A549 (cell line): ENCODE results near the gene NRXN3. TPM values are rescaled to one million over a fixed set of nuclear protein-coding genes. Genes with fewer than 3 reads are reported as not detected.

ENCODE experiments used
- ATAC-seq, 2 experiments: fragments of 200-7000 bp in 1 of 2; fragments of >200 bp in 1 of 2; cut with Nextera tagmentation in 1 of 2; cut with Tn5 transposase in 1 of 2; 3 replicates each; pipeline versions ENCODE4 v1.8.0 to v1.9.1; 2018 to 2020; ENCODE audit warnings: mild to moderate bottlenecking in 1 of 2, moderate library complexity in 1 of 2
- CTCF ChIA-PET: fragments of 300-600 bp; sonication (Branson Sonifier 250); formaldehyde crosslinking; extraction: SDS; loops from one replicate; lab custom pipeline; 2021; ENCODE audit warnings: antibody characterized with exemption, inconsistent platforms; lab: Yijun Ruan, JAX
- POLR2A ChIA-PET: fragments of 350-600 bp; formaldehyde crosslinking; extraction: SDS; loops from one replicate; lab custom pipeline; 2021; ENCODE audit warnings: antibody characterized with exemption, inconsistent platforms; lab: Yijun Ruan, JAX
- DNase-seq, 2 experiments: peaks; one replicate each; pipeline versions ENCODE4 v3.0.0 to v3.0.0-alpha.2; 2011 to 2016; ENCODE audit warnings: low read depth in 1 of 2, low spot score in 1 of 2
- FAIRE-seq: peaks from 2 replicates; lab custom pipeline; 2011; peaks lifted over from hg19 to GRCh38; lab: Jason Lieb, UNC
- H3K27ac ChIP-seq, 2 experiments: fragments of >200 bp; sonication (Bioruptor Twin); formaldehyde crosslinking; 3 replicates each; pipeline ENCODE4 v1.5.1; 2016 to 2017
- H3K4me1 ChIP-seq: fragments of >200 bp; sonication (Bioruptor Twin); formaldehyde crosslinking; 3 replicates; pipeline ENCODE4 v1.6.1; 2016
- H3K4me2 ChIP-seq: fragments of >200 bp; sonication (Bioruptor Twin); formaldehyde crosslinking; 3 replicates; pipeline ENCODE4 v1.6.1; 2016
- H3K4me3 ChIP-seq: fragments of >200 bp; sonication (Bioruptor Twin); formaldehyde crosslinking; 3 replicates; pipeline ENCODE4 v1.5.1; 2016
- H3K9me3 ChIP-seq: fragments of >200 bp; sonication (Bioruptor Twin); formaldehyde crosslinking; 3 replicates; pipeline ENCODE4 v1.6.1; 2016
- ATOH8 ChIP-seq: fragments of 250-450 bp; sonication (Bioruptor Pico); IDR thresholded peaks from 2 replicates; pipeline ENCODE4 v1.5.0; 2020; ENCODE audit warnings: low read depth, mild to moderate bottlenecking, moderate library complexity
- BHLHE40 ChIP-seq: IDR thresholded peaks from 2 replicates; pipeline ENCODE4 v1.6.1; 2012; ENCODE audit warnings: low read depth, low read length, inconsistent platforms
- CBX2 ChIP-seq: fragments of 200-600 bp; sonication (generic); IDR thresholded peaks from 2 replicates; pipeline ENCODE4 v1.6.1; 2016; ENCODE audit warnings: low read depth, mild to moderate bottlenecking, borderline replicate concordance
- CBX8 ChIP-seq: fragments of 200-600 bp; sonication (generic); IDR thresholded peaks from 2 replicates; pipeline ENCODE4 v1.6.1; 2016
- CHD4 ChIP-seq: fragments of 200-600 bp; sonication (generic); IDR thresholded peaks from 2 replicates; pipeline ENCODE4 v1.6.1; 2016; ENCODE audit warnings: antibody characterized with exemption, mild to moderate bottlenecking, borderline replicate concordance
- E2F6 ChIP-seq: IDR thresholded peaks from 2 replicates; pipeline ENCODE4 v1.6.1; 2012; ENCODE audit warnings: low read depth, borderline replicate concordance
- ELK1 ChIP-seq: fragments of 150-350 bp; IDR thresholded peaks from 2 replicates; pipeline ENCODE4 v1.6.1; 2014; ENCODE audit warnings: low read depth, mild to moderate bottlenecking, low read length
- FOSB ChIP-seq: fragments of 250-450 bp; sonication (Bioruptor Pico); IDR thresholded peaks from 2 replicates; pipeline ENCODE4 v1.5.0; 2020; ENCODE audit warnings: mild to moderate bottlenecking, moderate library complexity
- FOXS1 ChIP-seq: fragments of 250-450 bp; sonication (Bioruptor Pico); IDR thresholded peaks from 2 replicates; pipeline ENCODE4 v1.5.0; 2020; ENCODE audit warnings: mild to moderate bottlenecking, moderate library complexity
- HEYL ChIP-seq: fragments of 250-450 bp; sonication (Bioruptor Pico); IDR thresholded peaks from 2 replicates; pipeline ENCODE4 v1.8.0; 2021; ENCODE audit warnings: mild to moderate bottlenecking, moderate library complexity
- HOXB5 ChIP-seq: fragments of 250-450 bp; sonication (Bioruptor Pico); IDR thresholded peaks from 2 replicates; pipeline ENCODE4 v1.5.0; 2020; ENCODE audit warnings: mild to moderate bottlenecking, moderate library complexity
- JUN ChIP-seq, 2 experiments: fragments of >200 bp; sonication (Bioruptor Twin); formaldehyde crosslinking; IDR thresholded peaks; 2 replicates in 1 of 2; 3 replicates in 1 of 2; pipeline ENCODE4 v1.6.1; 2016 to 2017
- JUNB ChIP-seq: fragments of >200 bp; sonication (Bioruptor Twin); formaldehyde crosslinking; IDR thresholded peaks from 2 replicates; pipeline ENCODE4 v1.6.1; 2016
- KDM5A ChIP-seq: fragments of 200-600 bp; sonication (generic); IDR thresholded peaks from 2 replicates; pipeline ENCODE4 v1.6.1; 2016; ENCODE audit warnings: antibody characterized with exemption, mild to moderate bottlenecking
- MAZ ChIP-seq: fragments of 150-350 bp; IDR thresholded peaks from 2 replicates; pipeline ENCODE4 v1.6.1; 2014; ENCODE audit warnings: antibody characterized with exemption, low read depth, low read length, borderline replicate concordance
- NFE2L2 ChIP-seq: fragments of 150-350 bp; conservative IDR thresholded peaks from 2 replicates; pipeline ENCODE4 v1.6.1; 2014; ENCODE audit warnings: low read length
- NPAS2 ChIP-seq: fragments of 250-450 bp; sonication (Bioruptor Pico); IDR thresholded peaks from 2 replicates; pipeline ENCODE4 v1.8.0; 2022; ENCODE audit warnings: mild to moderate bottlenecking, moderate library complexity, borderline replicate concordance
- NR3C1 ChIP-seq: fragments of >200 bp; sonication (Bioruptor Twin); formaldehyde crosslinking; IDR thresholded peaks from 3 replicates; pipeline ENCODE4 v1.6.1; 2017
- POLR2A ChIP-seq: IDR thresholded peaks from 2 replicates; pipeline ENCODE4 v1.6.1; 2012; ENCODE audit warnings: mild to moderate bottlenecking, low read length
- REST ChIP-seq: fragments of 200-600 bp; sonication (generic); IDR thresholded peaks from 2 replicates; pipeline ENCODE4 v1.6.1; 2016; ENCODE audit warnings: antibody characterized with exemption, mild to moderate bottlenecking, moderate library complexity
- SREBF2 ChIP-seq: fragments of 450-650 bp; IDR thresholded peaks from 2 replicates; pipeline ENCODE4 v1.6.1; 2014; ENCODE audit warnings: mild to moderate bottlenecking, moderate library complexity
- ZC3H11A ChIP-seq: fragments of 450-650 bp; IDR thresholded peaks from 2 replicates; pipeline ENCODE4 v1.6.1; 2014; ENCODE audit warnings: antibody characterized with exemption, mild to moderate bottlenecking
- ZFP36 ChIP-seq: fragments of 450-650 bp; IDR thresholded peaks from 2 replicates; pipeline ENCODE4 v1.6.1; 2014; ENCODE audit warnings: borderline replicate concordance; ENCODE audit not compliant: partially characterized antibody
- ZSCAN20 ChIP-seq: fragments of 250-450 bp; sonication (Bioruptor Pico); IDR thresholded peaks from 2 replicates; pipeline ENCODE4 v1.8.0; 2022; ENCODE audit warnings: mild to moderate bottlenecking, moderate library complexity
- WGBS: methylation state at CpG from one replicate; pipeline ENCODE4 v1.1.6; 2017; ENCODE audit errors: missing lambda C conversion rate; 5-methylcytosine and 5-hydroxymethylcytosine counted together
- polyA plus RNA-seq, 4 experiments: library from polyadenylated mRNA; depleted of rRNA in 3 of 4; stranded (reverse); fragments of >200 nt; fragmentation: RNase III in 1 of 4; extraction: RNeasy Plus Mini Kit Qiagen cat#74134 plus additional on column Dnase treatment in 1 of 4; gene quantifications; 2 replicates in 3 of 4; 3 replicates in 1 of 4; pipeline ENCODE4 v1.2.3, GENCODE V29; 2011 to 2017

Gene NRXN3
- polyA plus RNA-seq, 2 of the 4 experiments (the other 2 are of a cell fraction), result 0.62 to 2.3 TPM

GRCh38 chr14:79548836-79549235, 1378.7 kb downstream of the NRXN3 start:
- Histone ChIP-seq H3K4me1 (peaks cover 8% of the 10 kb centered on the region; the same call in 2 of the 3 replicates), H3K9me3 (no peaks in the 10 kb centered on the region), H3K27ac (no peak overlapping the region), H3K4me3 (no peak overlapping the region)
- POLR2A ChIA-PET, result no interaction called here
- ATAC-seq, result no peak
- no peak for FAIRE-seq
- DNase-seq, result no peak
- 19% methylated on average over 1 of the region's 1 CpG for WGBS
- TF ChIP-seq BHLHE40, result no peak
- TF ChIP-seq E2F6, result no peak
- TF ChIP-seq CHD4, result no peak
- TF ChIP-seq FOSB (CRISPR knock-in tag), result no peak
- no peak for TF ChIP-seq HEYL (CRISPR knock-in tag)
- TF ChIP-seq, all 56 proteins: peak for 0
- H3K4me2 ChIP-seq, result no peak overlapping the region
- CTCF ChIA-PET, result interaction anchor here (1.0 kb wide), 1 partner anchor 615 kb away, joined by 7 read pairs; no protein-coding TSS in a partner anchor

GRCh38 chr14:79549515-79549914, 1379.3 kb downstream of the NRXN3 start:
- ChIA-PET POLR2A (no interaction called here), CTCF (interaction anchor here (1.0 kb wide), 1 partner anchor 616 kb away, joined by 7 read pairs; no protein-coding TSS in a partner anchor)
- ATAC-seq (no peak), FAIRE-seq (no peak), DNase-seq (no peak)
- TF ChIP-seq POLR2A (no peak), HOXB5 (CRISPR knock-in tag) (no peak), JUN (IDR thresholded peaks at IDR 0.05) (no peak), NPAS2 (CRISPR knock-in tag) (no peak), NFE2L2 (no peak), BHLHE40 (no peak), FOSB (CRISPR knock-in tag) (no peak), HEYL (CRISPR knock-in tag) (no peak), ATOH8 (CRISPR knock-in tag) (no peak), CBX8 (no peak), SREBF2 (no peak), ZFP36 (no peak), CBX2 (no peak), FOXS1 (no peak), ZC3H11A (no peak), ZSCAN20 (CRISPR knock-in tag) (no peak), ELK1 (no peak), NR3C1 (no peak), CHD4 (no peak)
- 43% methylated on average over 5 of the region's 5 CpGs for WGBS
- Histone ChIP-seq H3K4me1 (peaks cover 8% of the 10 kb centered on the region; the same call in 2 of the 3 replicates), H3K4me2 (no peak overlapping the region), H3K4me3 (no peak overlapping the region), H3K9me3 (no peaks in the 10 kb centered on the region), H3K27ac (no peak overlapping the region)

GRCh38 chr14:79551523-79551922, 1381.3 kb downstream of the NRXN3 start:
- CTCF ChIA-PET, result no interaction called here
- TF ChIP-seq MAZ (no peak), REST (no peak), KDM5A (no peak), NFE2L2 (no peak), JUNB (no peak), HEYL (CRISPR knock-in tag) (no peak)
- TF ChIP-seq, all 56 proteins: peak for 0
- no peaks in the 10 kb centered on the region for H3K9me3 ChIP-seq
- FAIRE-seq, result no peak
- POLR2A ChIA-PET, result no interaction called here
- no peak overlapping the region for H3K4me3 ChIP-seq
- H3K4me2 ChIP-seq, result no peak overlapping the region
- no peak overlapping the region for H3K27ac ChIP-seq
- DNase-seq, result no peak
- H3K4me1 ChIP-seq, result peaks cover 8% of the 10 kb centered on the region; the same call in 2 of the 3 replicates
- no peak for ATAC-seq
- 41% methylated on average over 4 of the region's 4 CpGs for WGBS
